Effector CD8-positive, alpha-beta T cell (primary cell): Measurements from ENCODE around the gene ACKR4.

Source experiments
- DNase-seq: peaks from one replicate; lab custom pipeline; 2025; lab: John Stamatoyannopoulos, UW

ACKR4 gene

DNA sequence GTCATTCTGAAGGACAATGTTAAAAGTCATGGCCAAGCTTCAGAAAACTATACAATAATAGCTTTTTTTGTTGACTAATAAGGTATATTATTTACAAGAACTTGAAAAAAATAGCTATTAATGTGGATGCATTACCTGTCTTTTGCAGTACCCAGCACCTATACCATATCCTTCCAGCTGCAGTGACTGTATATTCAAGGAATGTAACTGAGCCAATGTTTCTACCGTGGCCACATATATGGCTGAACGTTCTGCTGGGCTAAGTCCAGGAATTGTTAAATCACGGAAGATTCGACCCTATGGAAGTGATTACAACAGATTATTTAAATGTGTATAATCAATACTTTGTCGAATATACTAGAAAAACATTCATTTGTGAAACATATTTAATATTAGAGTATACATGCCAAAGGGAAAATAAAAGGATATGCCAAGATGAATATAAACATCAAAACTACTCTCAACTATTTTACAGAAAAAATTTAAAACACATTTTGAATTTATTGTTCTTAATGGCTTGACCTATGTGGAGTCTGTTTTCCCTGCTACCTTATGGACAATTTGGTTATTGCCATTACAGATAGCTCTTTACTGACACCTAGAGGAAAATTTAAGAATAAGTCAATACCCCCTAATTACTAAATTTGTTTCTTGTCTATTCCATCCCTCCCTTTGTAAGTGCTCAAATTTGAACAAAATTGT lies 44.9 kb downstream of the ACKR4 start:
- DNase-seq: no peak

DNA sequence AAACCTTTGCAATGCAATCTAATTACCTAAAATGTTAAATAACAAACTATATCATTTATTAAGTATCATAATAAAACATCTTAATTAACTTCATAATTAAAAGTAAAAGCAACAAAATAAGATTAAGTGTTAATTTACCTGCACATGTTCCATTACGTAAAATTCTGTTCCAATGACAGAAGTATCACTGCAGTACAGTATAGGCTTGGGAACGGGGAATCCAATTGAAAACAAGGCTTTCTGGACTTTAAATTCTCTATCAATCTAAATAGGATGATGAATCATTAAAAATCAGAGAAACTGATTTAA lies 45.4 kb downstream of the ACKR4 start:
- DNase-seq: no peak

DNA sequence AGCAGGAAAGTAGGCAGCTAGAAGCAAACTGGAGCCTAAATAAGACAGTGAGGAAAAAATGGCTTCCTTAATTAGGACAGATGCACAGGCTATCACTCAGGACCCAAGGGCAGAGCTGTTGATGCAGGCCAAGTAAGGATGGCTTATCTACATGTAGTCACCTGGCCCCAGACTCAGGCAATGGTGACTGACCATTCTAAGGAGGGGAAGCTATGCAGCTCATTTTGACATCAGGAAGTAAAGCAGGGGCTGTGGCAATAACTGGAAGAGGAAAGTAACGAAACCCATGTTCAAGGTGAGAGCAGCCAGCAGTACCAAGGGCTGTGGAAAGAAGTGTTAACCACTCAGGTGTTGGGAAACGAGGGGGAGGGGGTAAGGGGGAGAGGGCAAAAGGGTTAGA lies 46.3 kb downstream of the ACKR4 start:
- no peak for DNase-seq

DNA sequence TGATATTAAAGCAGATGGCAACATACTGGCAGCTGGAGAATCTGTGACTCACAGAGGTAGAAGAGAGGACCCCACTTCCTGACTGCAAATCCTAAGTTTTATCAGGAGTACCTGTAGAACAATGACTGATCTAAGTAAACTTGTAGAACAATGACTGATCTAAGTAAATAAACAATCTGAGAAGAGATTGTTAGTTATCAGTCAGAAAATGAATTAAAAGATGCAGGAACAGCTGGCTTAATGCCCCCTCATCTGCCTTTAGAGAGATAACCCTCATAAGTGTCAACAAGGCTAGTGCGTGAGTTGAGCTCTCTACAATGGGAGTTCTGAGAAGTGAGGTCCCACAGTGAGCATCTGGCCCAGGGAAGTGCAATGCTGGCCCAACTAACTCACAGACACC lies 48.0 kb downstream of the ACKR4 start:
- DNase-seq: no peak

DNA sequence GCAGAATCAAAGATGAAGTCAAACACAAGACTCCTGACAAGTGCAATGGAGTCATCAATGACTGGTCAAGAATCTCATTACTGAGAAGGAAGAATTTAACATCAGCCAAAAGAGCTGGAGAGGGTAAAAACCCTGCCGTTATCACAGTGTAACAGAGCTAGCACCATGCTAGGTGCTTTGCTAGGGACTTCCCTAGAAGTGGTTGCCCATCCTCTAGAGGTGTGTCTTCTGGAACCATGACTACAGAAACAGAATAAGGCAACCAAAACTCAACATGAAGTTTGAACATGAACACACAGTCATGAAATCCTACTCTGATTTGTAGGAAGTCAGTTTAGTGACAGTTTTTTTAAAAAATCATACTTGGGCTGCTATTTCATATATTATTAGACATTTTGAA lies 53.1 kb downstream of the ACKR4 start:
- DNase-seq: no peak
